OCI-LY1 (cell line): Measurements from ENCODE around the gene GPR135.

ENCODE experiments used
- EZH2 ChIP-seq: fragments of 200-600 bp; sonication (generic), shearing (Covaris generic); IDR thresholded peaks from 2 replicates; pipeline ENCODE4 v1.8.0; 2017; ENCODE audit warnings: borderline replicate concordance, mixed run types, mild to moderate bottlenecking, antibody characterized with exemption, low read length, moderate library complexity, mixed read lengths
- TF ChIP-seq, protein P1 (sequence below): fragments of 200-600 bp; sonication (generic), shearing (Covaris generic); IDR thresholded peaks from 2 replicates; pipeline ENCODE4 v1.5.1; 2017; ENCODE audit warnings: mild to moderate bottlenecking, antibody characterized with exemption, low read length, moderate library complexity, mixed read lengths

- TF ChIP-seq, protein P1, sequence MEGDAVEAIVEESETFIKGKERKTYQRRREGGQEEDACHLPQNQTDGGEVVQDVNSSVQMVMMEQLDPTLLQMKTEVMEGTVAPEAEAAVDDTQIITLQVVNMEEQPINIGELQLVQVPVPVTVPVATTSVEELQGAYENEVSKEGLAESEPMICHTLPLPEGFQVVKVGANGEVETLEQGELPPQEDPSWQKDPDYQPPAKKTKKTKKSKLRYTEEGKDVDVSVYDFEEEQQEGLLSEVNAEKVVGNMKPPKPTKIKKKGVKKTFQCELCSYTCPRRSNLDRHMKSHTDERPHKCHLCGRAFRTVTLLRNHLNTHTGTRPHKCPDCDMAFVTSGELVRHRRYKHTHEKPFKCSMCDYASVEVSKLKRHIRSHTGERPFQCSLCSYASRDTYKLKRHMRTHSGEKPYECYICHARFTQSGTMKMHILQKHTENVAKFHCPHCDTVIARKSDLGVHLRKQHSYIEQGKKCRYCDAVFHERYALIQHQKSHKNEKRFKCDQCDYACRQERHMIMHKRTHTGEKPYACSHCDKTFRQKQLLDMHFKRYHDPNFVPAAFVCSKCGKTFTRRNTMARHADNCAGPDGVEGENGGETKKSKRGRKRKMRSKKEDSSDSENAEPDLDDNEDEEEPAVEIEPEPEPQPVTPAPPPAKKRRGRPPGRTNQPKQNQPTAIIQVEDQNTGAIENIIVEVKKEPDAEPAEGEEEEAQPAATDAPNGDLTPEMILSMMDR: no peak
- no peak for TF ChIP-seq EZH2
Measured at GRCh38 chr14:59455411-59455810, 9.8 kb downstream of the GPR135 start.
